Stimulated activated CD8-positive, alpha-beta memory T cell treated with anti-CD3 and anti-CD28 coated beads, Interleukin-7, amount 100 ng/mL, for 4 hours (primary cell): ENCODE data around the gene NEURL2.

ENCODE experiments used
- DNase-seq, 2 donors: peaks; one replicate each; pipeline ENCODE4 v3.0.0-alpha.2; 2020; ENCODE audit warnings: low read depth in 2 of 2

The NEURL2 gene

DNA sequence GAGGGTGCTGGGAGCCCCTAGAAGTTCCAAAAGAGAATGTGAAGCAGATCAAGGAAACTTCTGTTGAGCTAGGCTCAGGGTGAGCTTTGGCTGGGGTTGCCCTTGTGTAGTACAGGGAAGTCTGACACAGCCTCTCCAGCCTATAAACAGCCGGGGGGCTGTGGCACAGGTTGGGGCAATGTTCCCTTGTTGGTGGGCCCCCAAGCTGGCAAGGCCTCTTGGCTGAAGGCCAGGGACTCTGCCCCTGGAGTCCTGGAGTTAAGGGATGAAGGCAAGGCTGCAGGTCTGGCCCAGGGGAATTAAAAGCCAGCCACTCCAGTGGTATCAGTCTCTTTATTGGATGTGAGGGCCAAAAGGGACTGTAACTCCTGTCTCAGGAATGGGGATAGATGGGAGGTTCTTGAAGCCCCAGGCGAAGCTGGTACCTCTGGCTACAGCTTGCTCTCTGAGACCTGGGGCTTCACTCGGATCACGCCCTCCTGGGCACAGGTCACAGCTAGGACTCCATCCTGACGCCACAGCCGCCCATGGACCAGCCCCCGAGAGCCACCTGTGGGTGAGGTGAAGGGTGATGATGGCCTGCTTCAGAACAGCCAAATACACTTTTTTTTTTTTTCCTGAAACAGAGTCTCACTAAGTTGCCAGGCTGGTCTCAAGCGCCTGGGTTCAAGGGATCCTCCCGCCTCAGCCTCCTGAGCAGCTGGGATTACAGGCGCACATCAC is 49.4 kb downstream of the NEURL2 start:
- no peak for DNase-seq

DNA sequence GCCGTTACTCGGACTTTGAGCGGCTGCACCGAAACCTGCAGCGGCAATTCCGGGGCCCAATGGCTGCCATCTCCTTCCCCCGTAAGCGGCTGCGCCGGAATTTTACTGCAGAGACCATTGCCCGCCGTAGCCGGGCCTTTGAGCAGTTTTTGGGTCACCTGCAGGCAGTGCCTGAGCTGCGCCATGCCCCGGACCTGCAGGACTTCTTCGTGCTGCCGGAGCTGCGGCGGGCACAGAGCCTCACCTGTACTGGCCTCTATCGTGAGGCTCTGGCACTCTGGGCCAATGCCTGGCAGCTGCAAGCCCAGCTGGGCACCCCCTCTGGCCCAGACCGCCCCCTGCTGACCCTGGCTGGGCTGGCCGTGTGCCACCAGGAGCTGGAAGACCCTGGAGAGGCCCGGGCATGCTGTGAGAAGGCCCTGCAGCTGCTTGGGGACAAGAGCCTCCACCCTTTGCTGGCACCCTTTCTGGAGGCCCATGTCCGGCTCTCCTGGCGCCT is 50.3 kb downstream of the NEURL2 start:
- DNase-seq = no peak
